HEK293 (cell line): ENCODE data around the gene CIP2A.

Experiments used
- CTCF ChIA-PET: fragments of 350-600 bp; formaldehyde crosslinking; extraction: SDS; loops from one replicate; lab custom pipeline; 2021; ENCODE audit warnings: antibody characterized with exemption; lab: Yijun Ruan, JAX
- POLR2A ChIA-PET: fragments of 300-600 bp; formaldehyde crosslinking; extraction: SDS; loops from one replicate; lab custom pipeline; 2020; ENCODE audit warnings: antibody characterized with exemption, inconsistent platforms; lab: Yijun Ruan, JAX
- H3K27ac ChIP-seq: fragments of 200-500 bp; sonication (Bioruptor generic); 2 replicates; pipeline ENCODE4 v1.5.1; 2014; ENCODE audit warnings: low read depth, low read length, control low read depth, inconsistent platforms; ENCODE audit errors: extremely low read depth
- H3K36me3 ChIP-seq, 2 experiments: fragments of 200-500 bp in 1 of 2; sonication (Bioruptor generic) in 1 of 2; 1 replicate in 1 of 2; 2 replicates in 1 of 2; pipeline ENCODE4 v1.5.1; 2014 to 2017; ENCODE audit warnings: inconsistent platforms in 2 of 2, low read length in 2 of 2; ENCODE audit not compliant: control insufficient read depth in 2 of 2, insufficient read depth in 1 of 2
- H3K4me1 ChIP-seq: fragments of 200-500 bp; sonication (Bioruptor generic); 2 replicates; pipeline ENCODE4 v1.5.1; 2014; ENCODE audit warnings: mild to moderate bottlenecking, low read length, inconsistent platforms; ENCODE audit not compliant: control insufficient read depth, insufficient read depth
- H3K4me3 ChIP-seq: 2 replicates; pipeline ENCODE4 v1.5.1; 2011; ENCODE audit warnings: low read depth, mild to moderate bottlenecking, control low read depth, low read length, moderate library complexity
- H3K9me3 ChIP-seq: fragments of 200-500 bp; sonication (Bioruptor generic); 2 replicates; pipeline ENCODE4 v1.5.1; 2014; ENCODE audit warnings: low read depth, low read length, inconsistent platforms; ENCODE audit not compliant: control insufficient read depth, insufficient read depth
- KLF1 ChIP-seq: fragments of 450-650 bp; formaldehyde crosslinking; IDR thresholded peaks from 2 replicates; pipeline ENCODE4 v1.5.1; 2016; ENCODE audit warnings: missing biosample characterization, missing genetic modification characterization
- KLF8 ChIP-seq: fragments of 450-650 bp; formaldehyde crosslinking; IDR thresholded peaks from 2 replicates; pipeline ENCODE4 v1.5.1; 2016; ENCODE audit warnings: missing biosample characterization, missing genetic modification characterization
- PBX3 ChIP-seq: sonication (generic); formaldehyde crosslinking; IDR thresholded peaks from 2 replicates; pipeline ENCODE4 v1.8.1; 2022; ENCODE audit warnings: mild to moderate bottlenecking, moderate library complexity, missing genetic modification reagents
- ZFHX2 ChIP-seq: fragments of 450-650 bp; formaldehyde crosslinking; conservative IDR thresholded peaks from 2 replicates; pipeline ENCODE4 v1.5.1; 2016; ENCODE audit warnings: missing biosample characterization, missing genetic modification characterization
- ZNF112 ChIP-seq: fragments of 450-650 bp; formaldehyde crosslinking; IDR thresholded peaks from 2 replicates; pipeline ENCODE4 v1.5.0; 2017; ENCODE audit warnings: missing biosample characterization, missing genetic modification characterization
- ZNF16 ChIP-seq: fragments of 450-650 bp; formaldehyde crosslinking; IDR thresholded peaks from 2 replicates; pipeline ENCODE4 v1.5.1; 2016; ENCODE audit warnings: low read depth, missing biosample characterization, missing genetic modification characterization
- ZNF169 ChIP-seq: fragments of 450-650 bp; formaldehyde crosslinking; IDR thresholded peaks from 2 replicates; pipeline ENCODE4 v1.5.1; 2016; ENCODE audit warnings: missing biosample characterization, missing genetic modification characterization
- ZNF223 ChIP-seq: fragments of 450-650 bp; formaldehyde crosslinking; IDR thresholded peaks from 2 replicates; pipeline ENCODE4 v1.5.1; 2016; ENCODE audit warnings: missing biosample characterization, missing genetic modification characterization
- ZNF394 ChIP-seq: fragments of 450-650 bp; formaldehyde crosslinking; IDR thresholded peaks from 2 replicates; pipeline ENCODE4 v1.5.1; 2016; ENCODE audit warnings: missing biosample characterization, missing genetic modification characterization, mild to moderate bottlenecking, moderate library complexity, borderline replicate concordance
- ZNF529 ChIP-seq: fragments of 450-650 bp; formaldehyde crosslinking; IDR thresholded peaks from 2 replicates; pipeline ENCODE4 v1.5.1; 2017; ENCODE audit warnings: missing genetic modification characterization, missing biosample characterization; ENCODE audit not compliant: insufficient replicate concordance
- ZNF544 ChIP-seq: fragments of 450-650 bp; formaldehyde crosslinking; IDR thresholded peaks from 2 replicates; pipeline ENCODE4 v1.5.0; 2017; ENCODE audit warnings: missing biosample characterization, missing genetic modification characterization
- ZNF548 ChIP-seq: fragments of 450-650 bp; formaldehyde crosslinking; IDR thresholded peaks from 2 replicates; pipeline ENCODE4 v1.5.1; 2016; ENCODE audit warnings: missing biosample characterization, missing genetic modification characterization
- ZNF600 ChIP-seq: fragments of 450-650 bp; formaldehyde crosslinking; IDR thresholded peaks from 2 replicates; pipeline ENCODE4 v1.5.1; 2016; ENCODE audit warnings: missing biosample characterization, missing genetic modification characterization
- ZNF623 ChIP-seq: fragments of 450-650 bp; formaldehyde crosslinking; IDR thresholded peaks from 2 replicates; pipeline ENCODE4 v1.5.1; 2016; ENCODE audit warnings: missing biosample characterization, missing genetic modification characterization
- ZNF785 ChIP-seq: fragments of 450-650 bp; formaldehyde crosslinking; IDR thresholded peaks from 2 replicates; pipeline ENCODE4 v1.5.1; 2016; ENCODE audit warnings: missing biosample characterization, missing genetic modification characterization
- ZSCAN4 ChIP-seq: fragments of 450-650 bp; formaldehyde crosslinking; IDR thresholded peaks from 2 replicates; pipeline ENCODE4 v1.5.1; 2017; ENCODE audit warnings: missing biosample characterization, missing genetic modification characterization
- TF ChIP-seq, protein P1 (sequence below): fragments of 450-650 bp; formaldehyde crosslinking; IDR thresholded peaks from 2 replicates; pipeline ENCODE4 v1.5.1; 2016; ENCODE audit warnings: missing biosample characterization, missing genetic modification characterization
- TF ChIP-seq, protein P2 (sequence below): fragments of 450-650 bp; formaldehyde crosslinking; IDR thresholded peaks from 2 replicates; pipeline ENCODE4 v1.5.1; 2017; ENCODE audit warnings: missing biosample characterization, missing genetic modification characterization

Gene CIP2A

DNA sequence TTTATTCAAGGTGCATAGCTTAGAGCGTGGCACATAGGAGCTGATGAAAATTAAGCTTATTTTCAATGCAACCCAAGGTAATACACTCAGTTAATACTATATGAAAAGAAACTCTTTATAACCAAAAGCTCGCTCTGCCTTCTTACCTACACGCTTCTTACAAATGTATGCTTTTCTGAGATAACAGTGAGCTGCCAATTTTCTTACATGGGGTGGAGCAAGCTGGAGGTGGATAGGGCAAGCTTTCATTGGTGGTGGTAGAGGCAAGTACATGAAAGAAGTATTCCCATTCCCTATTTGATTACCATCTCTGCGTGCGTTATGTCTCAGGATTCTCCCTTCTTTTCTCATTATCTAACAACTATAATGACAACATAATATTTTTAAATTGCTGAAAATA, 9.1 kb upstream of the CIP2A start:
- H3K9me3 ChIP-seq = no peaks in the 10 kb centered on the region
- H3K4me3 ChIP-seq = no peak overlapping the region
- H3K36me3 ChIP-seq = no peaks in the 10 kb centered on the region
- CTCF ChIA-PET = no interaction called here
- H3K27ac ChIP-seq = no peak overlapping the region
- TF ChIP-seq ZNF544 (tag by site-specific recombination) (no peak), ZNF223 (tag by site-specific recombination) (no peak), ZNF169 (tag by site-specific recombination) (no peak), ZFHX2 (tag by site-specific recombination) (no peak), ZNF529 (tag by site-specific recombination) (no peak), ZSCAN4 (no peak), ZNF16 (no peak), PBX3 (CRISPR knock-in tag) (no peak), ZNF112 (tag by site-specific recombination) (no peak), ZNF785 (tag by site-specific recombination) (no peak), ZNF394 (tag by site-specific recombination) (no peak), KLF8 (tag by site-specific recombination) (no peak), ZNF600 (no peak)
- TF ChIP-seq, protein P1, sequence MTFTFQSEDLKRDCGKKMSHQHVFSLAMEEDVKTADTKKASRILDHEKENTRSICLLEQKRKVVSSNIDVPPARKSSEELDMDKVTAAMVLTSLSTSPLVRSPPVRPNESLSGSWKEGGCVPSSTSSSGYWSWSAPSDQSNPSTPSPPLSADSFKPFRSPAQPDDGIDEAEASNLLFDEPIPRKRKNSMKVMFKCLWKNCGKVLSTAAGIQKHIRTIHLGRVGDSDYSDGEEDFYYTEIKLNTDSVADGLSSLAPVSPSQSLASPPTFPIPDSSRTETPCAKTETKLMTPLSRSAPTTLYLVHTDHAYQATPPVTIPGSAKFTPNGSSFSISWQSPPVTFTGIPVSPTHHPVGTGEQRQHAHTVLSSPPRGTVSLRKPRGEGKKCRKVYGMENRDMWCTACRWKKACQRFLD (tag by site-specific recombination) = no peak
- peaks cover 3% of the 10 kb centered on the region; the same call in 1 of the 2 replicates for H3K4me1 ChIP-seq
- POLR2A ChIA-PET = interaction anchor here (1.6 kb wide), 1 partner anchor 9 kb away, joined by 9 read pairs; the partner anchor contains the start of genes CIP2A and DZIP3

GRCh38 chr3:108595321-108595720, 6.1 kb upstream of the CIP2A start:
- H3K27ac ChIP-seq = no peak overlapping the region
- H3K4me3 ChIP-seq = no peak overlapping the region
- ChIA-PET CTCF (no interaction called here), POLR2A (no interaction called here)
- TF ChIP-seq KLF1 (tag by site-specific recombination) (peak; percentile 26; the same call in 1 of the 2 replicates), ZNF623 (tag by site-specific recombination) (no peak)
- no peaks in the 10 kb centered on the region for H3K36me3 ChIP-seq
- no peaks in the 10 kb centered on the region for H3K9me3 ChIP-seq
- H3K4me1 ChIP-seq = peaks cover 3% of the 10 kb centered on the region; the same call in 1 of the 2 replicates

GRCh38 chr3:108590460-108590859, 1.2 kb upstream of the CIP2A start:
- no peak overlapping the region for H3K27ac ChIP-seq
- CTCF ChIA-PET = interaction anchor here (0.7 kb wide), 1 partner anchor 771 kb away, joined by 3 read pairs; no protein-coding TSS in a partner anchor
- POLR2A ChIA-PET = interaction anchor here (0.7 to 1.4 kb wide), 2 partner anchors 12 to 77 kb away, joined by 4 to 9 read pairs; no protein-coding TSS in a partner anchor

More at GRCh38 chr3:108590460-108590859, 1.2 kb upstream of the CIP2A start:
- H3K9me3 ChIP-seq = no peaks in the 10 kb centered on the region
- H3K4me3 ChIP-seq = peak overlapping the region; percentile 86
- H3K36me3 ChIP-seq = peaks cover 0 to 5% of the 10 kb centered on the region in 2 experiments; a peak in 1 of 3 replicates
- peaks cover 3% of the 10 kb centered on the region; the same call in 1 of the 2 replicates for H3K4me1 ChIP-seq
- TF ChIP-seq ZNF548 (tag by site-specific recombination) = no peak
- TF ChIP-seq, protein P2, sequence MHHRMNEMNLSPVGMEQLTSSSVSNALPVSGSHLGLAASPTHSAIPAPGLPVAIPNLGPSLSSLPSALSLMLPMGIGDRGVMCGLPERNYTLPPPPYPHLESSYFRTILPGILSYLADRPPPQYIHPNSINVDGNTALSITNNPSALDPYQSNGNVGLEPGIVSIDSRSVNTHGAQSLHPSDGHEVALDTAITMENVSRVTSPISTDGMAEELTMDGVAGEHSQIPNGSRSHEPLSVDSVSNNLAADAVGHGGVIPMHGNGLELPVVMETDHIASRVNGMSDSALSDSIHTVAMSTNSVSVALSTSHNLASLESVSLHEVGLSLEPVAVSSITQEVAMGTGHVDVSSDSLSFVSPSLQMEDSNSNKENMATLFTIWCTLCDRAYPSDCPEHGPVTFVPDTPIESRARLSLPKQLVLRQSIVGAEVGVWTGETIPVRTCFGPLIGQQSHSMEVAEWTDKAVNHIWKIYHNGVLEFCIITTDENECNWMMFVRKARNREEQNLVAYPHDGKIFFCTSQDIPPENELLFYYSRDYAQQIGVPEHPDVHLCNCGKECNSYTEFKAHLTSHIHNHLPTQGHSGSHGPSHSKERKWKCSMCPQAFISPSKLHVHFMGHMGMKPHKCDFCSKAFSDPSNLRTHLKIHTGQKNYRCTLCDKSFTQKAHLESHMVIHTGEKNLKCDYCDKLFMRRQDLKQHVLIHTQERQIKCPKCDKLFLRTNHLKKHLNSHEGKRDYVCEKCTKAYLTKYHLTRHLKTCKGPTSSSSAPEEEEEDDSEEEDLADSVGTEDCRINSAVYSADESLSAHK = peak; percentile 79
